Esophagus mucosa (tissue), 1 donor: Measurements from ENCODE around the gene FBXO34. TPM values are rescaled to one million over a fixed set of nuclear protein-coding genes. Genes with fewer than 3 reads are reported as not detected.

ENCODE experiments used
- ATAC-seq: fragments of 200-7000 bp; cut with Tn5 transposase; one replicate; pipeline ENCODE4 v1.9.1; 2020
- total RNA-seq: library from RNA; stranded (reverse); gene quantifications from one replicate; pipeline ENCODE4 v1.2.4, GENCODE V29; 2023
- donor health status: DM: yes; HTN: yes; CAD: no.

Gene FBXO34
- total RNA-seq, 1 donor from 2014 or later, result 36.0 TPM

DNA sequence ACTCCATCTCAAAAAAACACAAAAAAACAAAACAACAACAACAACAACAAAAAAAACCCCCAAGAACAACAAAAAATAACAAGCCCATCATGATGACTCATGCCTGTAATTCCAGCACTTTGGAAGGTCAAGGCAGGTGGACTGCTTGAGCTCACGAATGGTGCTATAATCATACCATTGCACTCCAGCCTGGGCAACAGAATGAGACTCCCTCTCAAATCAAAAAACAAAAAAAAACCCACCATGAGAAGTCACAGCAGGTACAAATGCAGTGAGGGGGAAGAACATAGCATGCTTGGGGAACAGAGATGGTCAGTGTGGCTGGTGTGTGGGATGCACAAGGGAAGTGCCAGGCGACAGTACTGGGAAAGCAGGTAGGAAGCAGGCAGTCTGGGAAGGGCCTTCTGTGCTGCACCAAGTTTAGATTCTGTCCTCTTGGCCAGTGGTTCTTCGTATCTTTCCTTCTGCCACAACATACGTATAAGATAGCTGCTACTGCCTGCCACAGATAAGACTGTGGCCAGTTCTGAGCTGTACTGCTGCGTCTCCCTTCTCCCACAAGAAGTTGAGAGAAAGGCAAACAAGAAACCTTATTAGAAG, 112.4 kb downstream of the FBXO34 start:
- no peak for ATAC-seq

DNA sequence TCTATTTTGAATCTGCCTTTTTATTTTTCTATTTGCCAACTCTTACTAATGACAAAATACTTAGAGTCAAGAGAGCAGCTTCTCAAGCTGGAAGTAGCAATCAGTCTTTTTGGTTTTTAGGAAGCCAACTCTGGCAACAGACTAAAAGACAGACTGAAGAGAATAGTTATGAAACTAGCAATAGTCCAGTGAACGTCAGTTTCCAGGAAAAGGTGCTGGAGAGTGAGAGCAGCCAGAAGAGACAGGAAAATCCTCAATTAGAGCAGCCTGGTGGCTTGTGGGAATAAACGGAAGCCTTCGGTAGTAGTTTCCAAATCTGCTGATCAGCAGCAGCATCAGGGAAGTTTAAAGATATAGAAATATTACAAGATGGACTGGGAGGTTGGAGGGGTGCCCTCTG, 113.3 kb downstream of the FBXO34 start:
- ATAC-seq, result no peak

DNA sequence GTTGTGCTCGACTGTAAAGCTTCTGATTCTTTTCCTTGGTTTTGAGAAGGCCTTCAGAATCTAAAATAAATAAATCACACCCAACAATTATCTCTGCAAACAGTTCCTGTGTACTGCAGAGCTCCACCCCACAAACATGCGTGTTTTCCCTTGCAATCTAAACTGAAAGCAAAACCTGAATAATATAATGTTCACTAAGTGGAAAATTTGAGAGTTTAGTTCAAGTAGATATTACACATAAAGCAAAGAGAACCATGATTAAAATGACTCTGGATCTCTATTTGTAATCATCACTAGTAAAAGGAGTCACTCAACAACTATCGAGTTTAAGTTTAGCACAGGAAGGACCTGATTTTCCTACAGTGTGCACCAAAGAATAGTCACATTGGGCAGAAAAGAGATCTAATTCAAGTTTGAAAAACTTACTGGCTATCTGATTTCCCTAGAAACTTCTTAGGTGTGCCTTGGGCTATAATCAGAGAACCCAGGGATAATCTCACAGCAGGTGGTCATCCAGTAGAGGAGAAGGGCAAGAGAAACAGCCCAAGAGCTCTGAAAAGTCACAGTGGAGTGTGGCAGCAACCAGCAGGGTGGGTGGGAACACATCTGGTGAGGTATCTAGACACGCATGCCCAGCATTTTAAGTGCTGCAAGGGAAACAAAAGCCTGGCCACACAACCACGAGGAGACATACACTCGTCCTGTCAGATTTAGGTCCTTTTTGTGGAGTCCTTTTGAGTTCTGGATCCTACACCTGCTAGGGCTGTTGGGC, 115.0 kb downstream of the FBXO34 start:
- no peak for ATAC-seq

GRCh38 chr14:55387121-55387520, 115.9 kb downstream of the FBXO34 start:
- ATAC-seq, result no peak

GRCh38 chr14:55388160-55388559, 116.9 kb downstream of the FBXO34 start:
- no peak for ATAC-seq

GRCh38 chr14:55389330-55389729, 118.1 kb downstream of the FBXO34 start:
- no peak for ATAC-seq

GRCh38 chr14:55398679-55399078, 127.5 kb downstream of the FBXO34 start:
- peak; percentile 80 for ATAC-seq

GRCh38 chr14:55399183-55399582, 128.0 kb downstream of the FBXO34 start:
- no peak for ATAC-seq

DNA sequence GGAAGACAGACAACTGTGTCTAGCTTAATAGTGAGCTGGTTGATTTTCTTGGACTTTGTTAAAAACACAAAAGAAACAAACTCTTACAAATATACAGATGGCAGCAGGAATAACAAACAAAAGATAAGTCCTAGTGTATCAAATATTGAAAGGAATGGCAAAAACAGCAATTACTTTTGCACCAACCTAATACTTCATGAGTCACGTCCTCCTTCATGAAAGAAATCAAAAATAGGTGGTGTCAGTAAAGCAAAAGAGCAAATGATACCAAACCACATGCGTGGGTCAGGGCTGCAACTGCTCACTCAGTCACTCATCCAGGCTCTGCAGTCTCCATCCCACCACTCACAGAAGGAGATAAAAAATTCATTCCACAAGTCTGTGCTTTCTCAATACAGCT, 128.6 kb downstream of the FBXO34 start:
- ATAC-seq, result no peak

- no peak for ATAC-seq
Observed at GRCh38 chr14:55401751-55402150, 130.5 kb downstream of the FBXO34 start.

Other genes starting within 250 kb of the FBXO34 start
- gene WDHD1, start 244.3 kb upstream of the FBXO34 start, total RNA-seq, result 8.7 TPM
- 11.0 TPM for gene SOCS4, start 244.2 kb upstream of the FBXO34 start, total RNA-seq
- 58.4 TPM for gene MAPK1IP1L, start 219.8 kb upstream of the FBXO34 start, total RNA-seq
- gene LGALS3, start 142.2 kb upstream of the FBXO34 start, total RNA-seq, result 211 TPM
- 17.9 TPM for gene DLGAP5, start 79.8 kb upstream of the FBXO34 start, total RNA-seq
- gene ATG14, start 140.4 kb downstream of the FBXO34 start, total RNA-seq, result 5.3 TPM
- not detected for gene TBPL2, start 169.2 kb downstream of the FBXO34 start, total RNA-seq